ENCODE results near the gene ENKUR.
"Not testable (repeated sequence)": the region's sequence is repeated elsewhere in the genome, so short reads cannot be mapped to it uniquely, and the experiment has no call there.

The ENKUR gene

DNA sequence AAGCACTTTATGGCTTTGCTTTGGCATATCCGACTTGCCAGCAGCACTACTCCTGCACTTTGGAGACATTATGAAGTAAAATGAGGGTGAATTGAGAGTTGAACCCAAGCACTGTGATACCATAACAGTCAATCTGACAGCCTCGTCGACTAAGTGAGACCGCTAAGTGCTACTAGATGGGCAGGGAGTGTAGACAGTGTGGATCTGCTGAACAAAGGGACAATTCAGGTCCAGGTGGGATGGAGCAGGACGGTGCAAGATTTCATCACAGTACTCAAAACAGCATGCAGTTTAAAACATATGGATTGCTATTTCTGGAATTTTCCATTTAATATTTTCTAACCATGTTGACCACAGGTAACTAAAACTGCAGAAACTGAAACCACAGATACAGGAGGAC is 42.8 kb downstream of the ENKUR start:
- DNase-seq (ENCODE audit: low spot score), result no peak

GRCh38 chr10:24971374-24971773 is 44.6 kb downstream of the ENKUR start:
- DNase-seq (ENCODE audit: low spot score), result no peak

- DNase-seq (ENCODE audit: low spot score), result no peak
Observed at GRCh38 chr10:24969841-24970281, 46.1 kb downstream of the ENKUR start.

DNA sequence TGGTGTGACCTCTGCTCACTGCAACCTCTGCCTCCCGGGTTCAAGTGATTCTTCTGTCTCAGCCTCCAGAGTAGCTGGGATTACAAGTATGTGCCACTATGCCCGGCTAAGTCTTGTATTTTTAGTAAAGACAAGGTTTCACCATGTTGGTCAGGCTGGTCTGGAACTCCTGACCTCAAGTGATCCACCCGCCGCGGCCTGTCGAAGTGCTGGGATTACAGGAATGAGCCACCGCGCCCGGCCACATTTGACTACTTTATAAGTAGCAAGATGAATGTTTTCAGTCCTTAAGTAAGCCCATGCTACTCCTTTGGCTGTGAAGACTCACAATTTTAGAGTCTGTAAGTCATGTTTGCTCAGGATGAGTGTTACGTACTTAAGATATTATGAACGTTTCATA is 47.0 kb downstream of the ENKUR start:
- not testable (repeated sequence) for DNase-seq (ENCODE audit: low spot score)

GRCh38 chr10:24968349-24968748 is 47.6 kb downstream of the ENKUR start:
- DNase-seq (ENCODE audit: low spot score), result no peak

DNA sequence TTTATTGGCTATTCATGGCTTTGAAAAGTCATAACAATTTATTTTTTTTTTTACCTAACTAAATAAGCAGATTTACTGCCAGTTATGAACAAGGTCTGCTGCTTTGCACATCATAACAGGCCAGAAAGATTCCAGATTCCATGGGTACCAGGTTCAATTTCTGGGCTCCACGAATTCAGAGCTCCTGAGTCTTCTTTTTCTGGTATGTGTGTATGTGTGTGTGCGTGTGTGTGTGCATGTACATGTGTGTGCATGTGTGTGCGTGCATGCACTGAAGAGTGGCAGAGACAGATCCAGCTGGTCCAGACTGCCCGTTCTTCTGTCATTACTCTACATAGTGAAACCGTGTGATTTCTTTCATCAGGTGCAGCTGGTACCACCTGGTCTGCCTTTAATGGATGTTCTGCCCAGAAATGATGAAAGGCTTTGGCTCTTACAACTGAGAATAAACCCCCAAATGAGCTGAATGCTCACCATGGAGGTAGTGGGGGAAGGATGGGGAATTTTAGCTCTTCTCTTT is 48.9 kb downstream of the ENKUR start:
- no peak for DNase-seq (ENCODE audit: low spot score)

GRCh38 chr10:24965051-24965450 is 50.9 kb downstream of the ENKUR start:
- DNase-seq (ENCODE audit: low spot score), result no peak

GRCh38 chr10:24963521-24964041 is 52.4 kb downstream of the ENKUR start:
- DNase-seq (ENCODE audit: low spot score), result no peak

GRCh38 chr10:24962995-24963394 is 53.0 kb downstream of the ENKUR start:
- DNase-seq (ENCODE audit: low spot score), result no peak

DNA sequence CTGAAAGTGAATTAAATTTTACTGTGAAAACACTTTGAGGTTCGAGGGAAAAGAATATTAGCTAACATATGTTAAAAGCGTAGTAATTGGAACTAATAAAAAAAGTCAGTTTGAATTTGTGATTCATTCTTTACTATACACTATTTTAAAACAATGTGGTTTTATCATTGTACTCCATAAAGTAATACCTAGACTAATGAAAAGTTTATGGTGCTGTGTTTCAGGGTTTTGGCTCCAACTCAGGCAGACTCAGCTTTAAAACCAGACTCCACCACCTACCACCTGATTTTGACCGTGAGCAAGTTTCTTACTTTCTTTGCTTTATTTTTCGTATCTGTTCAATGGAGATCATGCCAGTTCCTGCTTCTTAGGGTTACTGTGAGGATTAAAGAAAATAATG is 54.4 kb downstream of the ENKUR start:
- no peak for DNase-seq (ENCODE audit: low spot score)

DNA sequence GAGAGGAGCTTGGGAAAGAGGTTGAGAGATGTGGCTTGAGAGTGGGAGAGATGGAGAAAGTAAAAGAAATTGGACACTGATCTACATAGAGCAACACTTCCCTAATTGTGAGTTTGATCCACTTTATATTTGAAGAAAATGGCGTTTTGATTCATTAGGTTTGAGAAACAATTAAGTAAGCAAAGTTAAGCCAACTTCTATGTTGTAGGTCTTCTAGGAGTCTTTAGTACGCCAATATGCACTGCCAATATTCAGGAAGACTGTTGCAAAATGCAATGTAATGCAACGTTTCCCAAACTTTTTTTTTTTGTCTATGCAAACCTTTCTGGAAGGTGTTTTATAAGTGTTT is 56.6 kb downstream of the ENKUR start:
- DNase-seq (ENCODE audit: low spot score), result no peak

- peak; percentile 95 for DNase-seq (ENCODE audit: low spot score)
Observed at GRCh38 chr10:24958721-24959381, 57.1 kb downstream of the ENKUR start.

GRCh38 chr10:24958091-24958720 is 57.8 kb downstream of the ENKUR start:
- DNase-seq (ENCODE audit: low spot score), result peak; percentile 47

DNA sequence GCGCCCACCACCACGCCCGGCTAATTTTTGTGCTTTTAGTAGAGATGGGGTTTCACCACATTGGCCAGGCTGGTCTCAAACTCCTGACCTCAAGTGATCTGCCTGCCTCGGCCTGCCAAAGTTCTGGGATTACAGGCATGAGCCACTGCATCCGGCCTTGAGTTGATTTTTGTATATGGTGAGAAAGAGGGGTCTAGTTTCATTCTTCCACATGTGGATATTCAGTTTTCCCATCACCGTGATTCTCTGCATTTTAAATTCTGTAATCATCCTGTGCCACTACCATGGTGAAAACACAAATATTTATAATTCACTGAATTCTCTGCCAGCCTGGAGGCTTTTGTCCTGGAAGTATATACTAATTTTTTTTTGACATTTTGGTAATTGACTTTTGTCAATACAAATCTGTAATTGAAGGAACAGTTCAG is 58.3 kb downstream of the ENKUR start:
- DNase-seq (ENCODE audit: low spot score), result not testable (repeated sequence)

DNA sequence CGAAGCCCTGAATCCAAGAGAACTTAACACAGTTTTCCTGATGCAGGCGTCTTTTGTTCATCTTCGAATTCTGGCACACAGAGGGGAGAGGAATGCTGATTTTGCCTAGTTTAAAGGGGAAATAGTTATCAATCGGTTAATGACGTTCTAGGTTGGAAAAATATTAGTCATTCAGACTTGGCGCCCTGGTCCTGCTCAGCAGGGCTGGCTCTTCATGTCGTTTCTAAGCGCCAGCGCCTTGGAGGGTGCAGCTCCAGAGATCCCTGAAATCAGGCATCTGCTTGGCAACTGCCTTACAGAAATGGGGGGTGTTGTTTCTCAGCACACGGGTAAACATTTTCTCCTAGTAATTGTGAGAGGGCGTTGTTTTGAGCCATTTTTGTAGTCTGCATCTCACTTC is 62.3 kb downstream of the ENKUR start:
- DNase-seq (ENCODE audit: low spot score), result no peak

- DNase-seq (ENCODE audit: low spot score), result peak; percentile 53
Observed at GRCh38 chr10:24952707-24953645, 63.0 kb downstream of the ENKUR start.

DNA sequence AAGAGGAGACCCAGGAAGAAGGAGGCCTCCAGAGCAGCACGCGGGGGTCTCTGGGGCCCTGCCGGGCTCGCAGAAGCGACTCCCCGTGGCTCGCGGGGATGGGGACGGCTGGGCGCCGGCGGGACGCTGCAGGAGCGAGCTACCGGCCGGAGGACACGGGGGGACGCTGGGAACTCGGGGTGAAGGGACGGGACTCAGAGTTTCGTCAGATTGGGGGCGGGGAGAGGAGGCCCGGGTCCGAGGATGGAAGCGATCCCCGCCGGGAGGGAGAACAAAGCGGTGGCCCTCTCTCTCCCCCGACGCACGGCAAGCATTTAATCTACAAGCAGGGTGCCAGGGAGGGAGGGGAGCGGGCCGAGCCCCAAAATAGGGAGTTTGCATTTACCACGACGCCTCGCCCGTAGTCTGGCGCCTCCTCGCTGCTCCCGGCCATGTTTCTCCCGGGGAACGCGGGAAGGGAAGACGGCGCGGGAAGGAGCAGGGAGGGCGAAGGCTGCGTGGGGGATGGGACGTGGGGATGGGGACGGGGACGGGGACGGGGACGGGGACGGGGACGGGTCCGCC is 63.7 kb downstream of the ENKUR start, which contains the start of gene PRTFDC1:
PRTFDC1 (minus strand) TSS at position 464 of the 564 bp plus-strand sequence; CDS start at position 433, 31 bp downstream.
- peak; percentile 72 for DNase-seq (ENCODE audit: low spot score)

DNA sequence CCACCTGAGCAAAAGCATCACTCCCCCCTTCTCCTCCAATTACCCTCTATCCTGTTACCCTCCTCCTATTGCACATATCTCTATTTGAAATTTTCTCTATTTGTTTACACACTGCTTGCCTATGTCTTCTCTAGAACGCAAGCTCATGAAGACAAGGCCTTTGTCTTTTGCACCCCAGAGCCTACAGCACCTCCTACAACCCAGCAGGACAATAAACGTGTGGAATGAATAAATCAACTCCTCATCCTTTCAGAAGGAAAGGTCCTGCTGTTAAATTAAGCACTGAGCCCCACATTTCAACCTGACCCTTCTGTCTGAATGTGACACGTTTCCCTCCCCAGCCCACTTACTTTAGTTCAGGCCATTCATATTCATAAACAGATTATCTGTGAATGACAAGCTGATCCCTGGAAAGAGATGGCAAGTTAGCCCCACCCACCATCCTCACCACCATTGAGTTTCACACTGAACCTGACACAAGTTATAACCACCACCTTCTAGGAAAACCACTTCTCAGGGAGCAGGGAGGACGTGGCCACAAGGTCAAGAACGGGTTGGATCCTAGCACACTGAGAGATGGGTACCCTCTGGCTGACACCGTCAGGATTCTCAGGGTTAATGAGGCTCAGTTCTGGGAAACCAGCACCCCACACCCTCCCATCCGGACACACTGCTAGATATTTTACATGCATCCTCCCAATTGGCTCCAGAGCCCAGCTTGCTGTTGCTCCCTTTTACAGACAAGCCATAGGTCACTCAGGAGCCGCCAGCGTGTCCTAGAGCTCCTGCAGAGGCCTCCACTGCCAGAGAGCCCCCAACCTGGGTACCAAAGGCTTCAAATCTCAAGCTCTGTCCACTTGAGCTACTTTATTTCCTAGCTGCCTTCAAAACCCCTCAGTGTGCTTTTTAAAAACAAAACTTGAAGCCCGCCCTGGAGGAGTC is 64.5 kb downstream of the ENKUR start:
- DNase-seq (ENCODE audit: low spot score), result peak; percentile 65

GRCh38 chr10:24950439-24950838 is 65.5 kb downstream of the ENKUR start:
- no peak for DNase-seq (ENCODE audit: low spot score)

- no peak for DNase-seq (ENCODE audit: low spot score)
Observed at GRCh38 chr10:24949616-24950015, 66.3 kb downstream of the ENKUR start.
